DOHH2 (cell line): ENCODE measurements around the gene DNAJB6.

Experiments used
- H3F3A ChIP-seq: fragments of 200-600 bp; sonication (generic), shearing (Covaris generic); 2 replicates; pipeline ENCODE4 v1.6.0; 2016; ENCODE audit warnings: antibody characterized with exemption, mild to moderate bottlenecking; ENCODE audit not compliant: control insufficient read depth, insufficient read depth
- H3K27ac ChIP-seq: fragments of 200-600 bp; sonication (generic); 2 replicates; pipeline ENCODE4 v1.5.1; 2014; ENCODE audit warnings: low read depth, mild to moderate bottlenecking, low read length, moderate library complexity
- H3K27me3 ChIP-seq: fragments of 200-600 bp; sonication (generic); 2 replicates; pipeline ENCODE4 v1.6.1; 2014; ENCODE audit warnings: mild to moderate bottlenecking, low read length, mixed read lengths; ENCODE audit not compliant: control insufficient read depth
- H3K36me3 ChIP-seq: fragments of 200-600 bp; sonication (generic); 2 replicates; pipeline ENCODE4 v1.6.1; 2014; ENCODE audit warnings: mild to moderate bottlenecking, low read length, moderate library complexity, mixed read lengths; ENCODE audit not compliant: control insufficient read depth
- H3K4me1 ChIP-seq: fragments of 200-600 bp; sonication (generic); 2 replicates; pipeline ENCODE4 v1.6.1; 2014; ENCODE audit warnings: mild to moderate bottlenecking, low read length, mixed read lengths; ENCODE audit not compliant: control insufficient read depth
- H3K4me2 ChIP-seq: fragments of 200-600 bp; sonication (generic); 2 replicates; pipeline ENCODE4 v1.6.0; 2014; ENCODE audit warnings: mild to moderate bottlenecking, low read length, moderate library complexity
- H3K4me3 ChIP-seq: fragments of 200-600 bp; sonication (generic); 2 replicates; pipeline ENCODE4 v1.5.1; 2014; ENCODE audit warnings: mild to moderate bottlenecking, low read length, mixed read lengths
- H3K79me2 ChIP-seq: fragments of 200-600 bp; sonication (generic); 2 replicates; pipeline ENCODE4 v1.6.1; 2014; ENCODE audit warnings: mild to moderate bottlenecking, low read length, mixed read lengths; ENCODE audit not compliant: control insufficient read depth
- H3K9me2 ChIP-seq: fragments of 200-600 bp; sonication (generic); replicated peaks from 2 replicates; pipeline ENCODE4 v1.6.1; 2014; ENCODE audit warnings: mild to moderate bottlenecking, low read length, mixed read lengths; ENCODE audit not compliant: control insufficient read depth
- H3K9me3 ChIP-seq: fragments of 200-600 bp; sonication (generic); 2 replicates; pipeline ENCODE4 v1.6.1; 2014; ENCODE audit warnings: antibody characterized with exemption, low read length, mixed read lengths; ENCODE audit not compliant: control insufficient read depth, insufficient read depth
- H4K20me1 ChIP-seq: fragments of 200-600 bp; sonication (generic); 2 replicates; pipeline ENCODE4 v1.6.0; 2014; ENCODE audit warnings: low read depth, mild to moderate bottlenecking, antibody characterized with exemption, low read length, moderate library complexity; ENCODE audit not compliant: control insufficient read depth, insufficient read depth
- CTCF ChIP-seq: fragments of 200-600 bp; sonication (generic); IDR thresholded peaks from one replicate; pipeline ENCODE4 v1.5.1; 2014; ENCODE audit warnings: antibody characterized with exemption, mild to moderate bottlenecking, low read depth, low read length; ENCODE audit not compliant: poor library complexity, severe bottlenecking
- EZH2phosphoT487 ChIP-seq: fragments of 200-600 bp; sonication (generic); IDR thresholded peaks from 2 replicates; pipeline ENCODE4 v1.6.1; 2017; ENCODE audit warnings: borderline replicate concordance, mild to moderate bottlenecking, antibody characterized with exemption, low read length, moderate library complexity, mixed read lengths

The DNAJB6 gene

GRCh38 chr7:157444843-157445135, 108.0 kb downstream of the DNAJB6 start:
- no peak overlapping the region for H3K4me3 ChIP-seq
- H3K4me1 ChIP-seq: no peaks in the 10 kb centered on the region
- H3K4me2 ChIP-seq: no peak overlapping the region
- no peak overlapping the region for H3K27ac ChIP-seq
- H3K36me3 ChIP-seq: no peaks in the 10 kb centered on the region
- H3K9me2 ChIP-seq: no peaks in the 10 kb centered on the region
- H3F3A ChIP-seq: no peaks in the 10 kb centered on the region
- no peaks in the 10 kb centered on the region for H3K9me3 ChIP-seq
- no peaks in the 10 kb centered on the region for H4K20me1 ChIP-seq
- H3K27me3 ChIP-seq: no peaks in the 10 kb centered on the region
- TF ChIP-seq CTCF: no peak
- no peak for TF ChIP-seq EZH2phosphoT487
- no peaks in the 10 kb centered on the region for H3K79me2 ChIP-seq

- H3K4me3 ChIP-seq: no peak overlapping the region
- no peak overlapping the region for H3K4me2 ChIP-seq
- H3K9me3 ChIP-seq: no peaks in the 10 kb centered on the region
- H3K36me3 ChIP-seq: no peaks in the 10 kb centered on the region
- H4K20me1 ChIP-seq: no peaks in the 10 kb centered on the region
- no peak for TF ChIP-seq CTCF
- no peaks in the 10 kb centered on the region for H3K9me2 ChIP-seq
- H3K27me3 ChIP-seq: no peaks in the 10 kb centered on the region
- no peaks in the 10 kb centered on the region for H3F3A ChIP-seq
- H3K79me2 ChIP-seq: no peaks in the 10 kb centered on the region
- no peaks in the 10 kb centered on the region for H3K4me1 ChIP-seq
- H3K27ac ChIP-seq: no peak overlapping the region
These were observed 108.6 kb downstream of the DNAJB6 start for GRCh38 chr7:157445246-157445955.

GRCh38 chr7:157445956-157446295, 109.1 kb downstream of the DNAJB6 start:
- Histone ChIP-seq H3K9me3 (no peaks in the 10 kb centered on the region), H3K9me2 (no peaks in the 10 kb centered on the region), H4K20me1 (no peaks in the 10 kb centered on the region), H3K79me2 (no peaks in the 10 kb centered on the region), H3K4me3 (no peak overlapping the region), H3K27me3 (no peaks in the 10 kb centered on the region), H3F3A (no peaks in the 10 kb centered on the region), H3K4me2 (no peak overlapping the region), H3K36me3 (no peaks in the 10 kb centered on the region), H3K27ac (no peak overlapping the region), H3K4me1 (no peaks in the 10 kb centered on the region)
- TF ChIP-seq CTCF (no peak), EZH2phosphoT487 (no peak)
